ENCODE measurements around the gene G0S2. TPM values are rescaled to one million over a fixed set of nuclear protein-coding genes. Genes with fewer than 3 reads are reported as not detected.

Gene G0S2
- total RNA-seq, 4 donors from 2014 or later: 6.0 to 95.2 (median 11.0) TPM

DNA sequence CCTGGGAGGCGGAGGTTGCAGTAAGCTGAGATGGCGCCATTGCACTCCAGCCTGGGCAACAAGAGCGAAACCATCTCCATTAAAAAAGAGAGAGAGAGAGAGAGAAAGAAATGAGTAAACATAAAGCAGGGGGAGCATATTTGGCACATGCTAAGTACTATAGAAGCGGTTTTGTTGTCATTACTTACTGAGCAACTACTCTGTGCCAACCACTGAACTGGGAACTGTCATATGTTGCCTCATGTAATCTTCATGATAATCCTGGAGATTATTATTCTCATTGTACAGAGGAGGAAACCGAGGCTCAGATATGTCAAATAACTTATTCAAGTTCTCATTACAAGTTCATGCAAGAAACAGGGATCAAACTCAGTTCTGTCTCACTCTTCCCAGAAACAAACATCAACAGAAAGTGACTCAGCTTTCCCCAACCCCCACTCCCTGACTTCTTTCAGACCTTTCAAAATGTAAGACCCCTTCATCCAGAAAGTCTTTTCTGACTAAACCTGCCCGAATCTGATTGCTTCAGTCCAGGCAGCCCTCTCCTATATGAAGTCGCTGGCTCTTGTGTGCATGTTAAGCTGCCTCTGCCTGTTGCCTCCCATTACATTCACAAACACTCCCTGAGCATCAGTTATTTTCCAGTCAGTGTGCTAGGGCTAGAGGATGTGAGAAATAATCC lies 46.5 kb upstream of the G0S2 start:
- Histone ChIP-seq H3K4me3 (no peak overlapping the region), H3K9me3 (no peaks in the 10 kb centered on the region), H3K4me1 (peaks cover 0 to 46% (median 17%) of the 10 kb centered on the region in 3 donors), H3K27ac (no peak overlapping the region), H3K36me3 (no peaks in the 10 kb centered on the region), H3K27me3 (no peaks in the 10 kb centered on the region)
- ATAC-seq: no peak
- no peak for TF ChIP-seq POLR2A (IDR thresholded peaks at IDR 0.05)
- no peak for TF ChIP-seq POLR2AphosphoS5 (IDR thresholded peaks at IDR 0.05)
- no peak for TF ChIP-seq EP300 (IDR thresholded peaks at IDR 0.05)
- TF ChIP-seq, protein P1, sequence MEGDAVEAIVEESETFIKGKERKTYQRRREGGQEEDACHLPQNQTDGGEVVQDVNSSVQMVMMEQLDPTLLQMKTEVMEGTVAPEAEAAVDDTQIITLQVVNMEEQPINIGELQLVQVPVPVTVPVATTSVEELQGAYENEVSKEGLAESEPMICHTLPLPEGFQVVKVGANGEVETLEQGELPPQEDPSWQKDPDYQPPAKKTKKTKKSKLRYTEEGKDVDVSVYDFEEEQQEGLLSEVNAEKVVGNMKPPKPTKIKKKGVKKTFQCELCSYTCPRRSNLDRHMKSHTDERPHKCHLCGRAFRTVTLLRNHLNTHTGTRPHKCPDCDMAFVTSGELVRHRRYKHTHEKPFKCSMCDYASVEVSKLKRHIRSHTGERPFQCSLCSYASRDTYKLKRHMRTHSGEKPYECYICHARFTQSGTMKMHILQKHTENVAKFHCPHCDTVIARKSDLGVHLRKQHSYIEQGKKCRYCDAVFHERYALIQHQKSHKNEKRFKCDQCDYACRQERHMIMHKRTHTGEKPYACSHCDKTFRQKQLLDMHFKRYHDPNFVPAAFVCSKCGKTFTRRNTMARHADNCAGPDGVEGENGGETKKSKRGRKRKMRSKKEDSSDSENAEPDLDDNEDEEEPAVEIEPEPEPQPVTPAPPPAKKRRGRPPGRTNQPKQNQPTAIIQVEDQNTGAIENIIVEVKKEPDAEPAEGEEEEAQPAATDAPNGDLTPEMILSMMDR (IDR thresholded peaks at IDR 0.05): no peak
- 60 to 84% methylated on average over 2 to 7 of the region's 7 CpGs for WGBS, 2 donors (ENCODE audit: low coverage in 1 of 2)

DNA sequence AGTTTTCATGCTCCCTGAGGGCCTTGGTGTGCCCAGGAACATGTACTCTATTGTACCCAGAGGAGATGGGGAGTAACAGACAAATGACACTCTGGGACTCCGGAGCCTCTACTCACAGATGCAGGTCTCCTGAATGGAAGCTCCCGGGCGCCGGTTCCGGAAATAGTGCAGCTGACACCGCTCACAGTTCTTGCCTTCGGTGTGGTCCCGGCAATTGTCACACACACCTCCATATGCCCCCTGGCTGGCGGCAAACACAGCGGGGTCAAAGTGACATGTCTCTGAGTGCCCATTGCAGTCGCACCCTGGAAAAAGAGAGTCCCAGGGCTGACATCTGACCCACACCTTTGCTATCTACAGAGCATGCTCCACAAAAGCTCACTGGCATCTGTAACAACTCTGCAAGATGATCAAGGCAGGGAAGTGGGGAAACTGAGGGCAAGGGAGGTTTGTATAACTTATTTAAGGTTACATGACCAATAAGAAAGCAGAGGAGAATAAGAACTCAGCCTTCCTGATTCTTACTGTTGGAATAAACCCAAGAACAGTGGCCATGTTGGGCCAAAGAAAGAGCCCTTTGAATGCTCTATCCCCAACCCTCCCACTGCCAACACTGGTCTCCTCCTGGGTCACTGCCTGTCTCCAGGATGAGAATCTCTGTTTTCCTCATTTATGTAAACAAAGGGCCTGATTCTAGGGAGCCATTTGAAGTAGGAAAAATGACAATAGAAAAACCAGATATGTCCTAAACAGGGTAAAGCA lies 45.4 kb upstream of the G0S2 start:
- Histone ChIP-seq H3K36me3 (no peaks in the 10 kb centered on the region), H3K9me3 (no peaks in the 10 kb centered on the region), H3K4me1 (peaks cover 0 to 45% (median 17%) of the 10 kb centered on the region in 3 donors), H3K27me3 (no peaks in the 10 kb centered on the region), H3K4me3 (no peak overlapping the region), H3K27ac (no peak overlapping the region)
- ATAC-seq: no peak
- WGBS, 2 donors (ENCODE audit: low coverage in 1 of 2): 93% methylated on average over 10 of the region's 11 CpGs; no CpG with 5 or more reads in 1 of the 2 donors
- no peak for TF ChIP-seq POLR2AphosphoS5 (IDR thresholded peaks at IDR 0.05)
- TF ChIP-seq EP300 (IDR thresholded peaks at IDR 0.05): no peak
- TF ChIP-seq POLR2A (IDR thresholded peaks at IDR 0.05): no peak
- TF ChIP-seq, protein P1 (IDR thresholded peaks at IDR 0.05): no peak

DNA sequence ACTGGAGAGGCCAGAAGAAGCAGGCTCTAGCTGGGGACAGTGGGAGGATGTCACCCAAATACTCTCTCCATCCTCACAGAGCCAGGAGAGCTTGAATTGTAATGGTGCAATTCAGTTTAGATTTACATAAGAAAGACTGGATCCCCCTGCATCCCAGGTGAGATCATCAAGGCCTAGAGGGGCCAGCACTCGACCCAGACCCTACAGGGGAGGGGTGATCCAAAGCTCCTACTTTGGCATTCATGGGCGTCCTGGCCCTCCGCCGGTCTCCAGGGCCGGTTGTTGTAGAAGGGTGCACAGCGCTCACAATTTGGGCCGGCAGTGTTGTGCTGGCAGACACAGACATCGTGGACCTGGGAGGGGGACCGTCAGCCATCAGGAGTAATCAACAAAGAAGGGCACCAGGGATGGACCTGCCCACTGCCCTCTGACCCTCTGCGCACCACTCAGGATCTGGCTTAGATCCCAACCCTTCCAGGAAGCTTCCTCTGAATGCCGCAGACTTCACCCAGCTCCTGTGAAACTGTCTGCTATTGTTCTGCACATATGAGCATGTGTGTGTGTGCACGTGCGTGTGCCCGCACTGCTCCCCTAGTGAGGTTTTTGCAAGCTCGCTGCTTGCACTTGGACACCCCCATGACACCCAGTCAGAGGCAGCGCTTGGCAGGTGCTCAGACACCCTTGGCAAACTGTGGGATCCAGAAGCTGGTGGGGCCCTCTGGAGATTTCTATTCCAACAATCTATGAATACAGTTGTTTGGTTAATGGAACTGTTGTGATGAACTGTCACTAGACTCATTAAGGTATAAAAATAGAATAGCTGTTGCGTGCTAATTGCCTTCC lies 44.6 kb upstream of the G0S2 start:
- 46 to 71% methylated on average over 6 of the region's 17 CpGs for WGBS, 2 donors (ENCODE audit: low coverage in 1 of 2)
- Histone ChIP-seq H3K9me3 (no peaks in the 10 kb centered on the region), H3K27me3 (no peaks in the 10 kb centered on the region), H3K4me1 (peaks cover 0 to 37% (median 14%) of the 10 kb centered on the region in 3 donors), H3K27ac (no peak overlapping the region), H3K4me3 (no peak overlapping the region), H3K36me3 (no peaks in the 10 kb centered on the region)
- TF ChIP-seq, protein P1 (IDR thresholded peaks at IDR 0.05): no peak
- TF ChIP-seq EP300 (IDR thresholded peaks at IDR 0.05) (no peak), POLR2AphosphoS5 (IDR thresholded peaks at IDR 0.05) (no peak), POLR2A (IDR thresholded peaks at IDR 0.05) (no peak)
- no peak for ATAC-seq

DNA sequence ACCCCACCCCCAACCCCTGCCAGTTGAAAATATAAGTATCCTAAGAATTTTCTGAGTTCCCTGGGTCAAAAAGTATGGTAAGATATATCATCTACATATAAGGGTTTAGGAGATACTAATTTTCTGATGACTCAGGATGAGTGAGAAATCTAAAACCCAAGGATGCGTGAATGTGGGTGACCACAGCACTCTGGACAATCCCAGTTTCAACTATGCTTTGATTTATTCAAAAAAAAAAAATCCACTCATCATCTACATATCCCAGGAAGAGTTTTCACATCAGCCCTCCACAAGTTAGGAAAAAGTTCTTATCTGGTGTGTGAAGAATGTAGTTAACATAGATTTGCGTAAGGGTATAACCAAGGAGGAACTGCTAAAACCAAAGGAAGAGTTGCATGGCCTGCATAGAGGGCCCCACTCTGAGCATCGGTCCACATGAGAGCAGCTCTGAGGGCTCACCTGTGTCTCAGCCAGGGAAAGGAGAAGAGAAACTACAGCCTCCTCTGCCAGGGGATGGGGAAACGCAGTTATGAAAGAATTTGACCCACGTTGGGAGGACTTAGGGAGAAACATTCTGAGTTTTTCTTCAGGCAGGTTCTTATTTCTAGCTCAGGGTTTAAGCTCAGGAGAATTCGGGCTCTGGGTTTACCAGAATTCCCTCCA lies 41.7 kb upstream of the G0S2 start:
- WGBS, 2 donors (ENCODE audit: low coverage in 1 of 2): 94 to 98% methylated on average over 5 to 6 of the region's 6 CpGs
- Histone ChIP-seq H3K4me1 (peaks cover 0 to 13% (median 0%) of the 10 kb centered on the region in 3 donors), H3K27me3 (no peaks in the 10 kb centered on the region), H3K27ac (no peak overlapping the region), H3K4me3 (no peak overlapping the region), H3K9me3 (no peaks in the 10 kb centered on the region), H3K36me3 (no peaks in the 10 kb centered on the region)
- ATAC-seq: no peak
- TF ChIP-seq, protein P1 (IDR thresholded peaks at IDR 0.05): no peak
- TF ChIP-seq POLR2AphosphoS5 (IDR thresholded peaks at IDR 0.05) (no peak), POLR2A (IDR thresholded peaks at IDR 0.05) (no peak), EP300 (IDR thresholded peaks at IDR 0.05) (no peak)

All from gastroesophageal sphincter (tissue), 4 donors.